GM19239 (cell line): Measurements from ENCODE around the gene SKIL.
A peak's percentile ranks its signal among the peaks of the same experiment; 100 is the strongest.

Experiments used
- DNase-seq: peaks from one replicate; pipeline ENCODE4 v3.0.0; 2011; ENCODE audit warnings: low spot score; ENCODE audit not compliant: insufficient read length
- FAIRE-seq: peaks from 2 replicates; lab custom pipeline; 2011; peaks lifted over from hg19 to GRCh38; lab: Jason Lieb, UNC

The SKIL gene

GRCh38 chr3:170346481-170347392, 10.8 kb upstream of the SKIL start:
- FAIRE-seq = no peak
- DNase-seq = no peak

- peak; percentile 59 for FAIRE-seq
- DNase-seq = no peak
Measured at GRCh38 chr3:170350515-170351413, 6.8 kb upstream of the SKIL start.

GRCh38 chr3:170352936-170353335, 4.6 kb upstream of the SKIL start:
- peak; percentile 91 for FAIRE-seq
- no peak for DNase-seq

- DNase-seq = no peak
- FAIRE-seq = peak; percentile 26
Measured at GRCh38 chr3:170353485-170353884, 4.0 kb upstream of the SKIL start.

- no peak for DNase-seq
- FAIRE-seq = no peak
Measured at GRCh38 chr3:170354760-170355159, 2.8 kb upstream of the SKIL start.

- DNase-seq (no peak), FAIRE-seq (peak; percentile 92)
Measured at GRCh38 chr3:170355738-170356595, 1.5 kb upstream of the SKIL start.

- no peak for FAIRE-seq
- no peak for DNase-seq
Measured at GRCh38 chr3:170356596-170357175, 829 bp upstream of the SKIL start.

- DNase-seq (no peak), FAIRE-seq (peak; percentile 92)
Measured at GRCh38 chr3:170358042-170359010, 811 bp downstream of the SKIL start.

- DNase-seq (no peak), FAIRE-seq (no peak)
Measured at GRCh38 chr3:170359178-170359704, 1.7 kb downstream of the SKIL start.

GRCh38 chr3:170360466-170360865, 3.0 kb downstream of the SKIL start:
- no peak for FAIRE-seq
- DNase-seq = no peak

- FAIRE-seq = no peak
Measured at GRCh38 chr3:170360916-170361315, 3.4 kb downstream of the SKIL start.

GRCh38 chr3:170361711-170362110, 4.2 kb downstream of the SKIL start:
- DNase-seq (no peak), FAIRE-seq (no peak)

More at GRCh38 chr3:170360916-170361315, 3.4 kb downstream of the SKIL start:
- no peak for DNase-seq

- no peak for DNase-seq
- no peak for FAIRE-seq
Measured at GRCh38 chr3:170363471-170363994, 6.0 kb downstream of the SKIL start.

GRCh38 chr3:170364965-170365364, 7.5 kb downstream of the SKIL start:
- FAIRE-seq (no peak), DNase-seq (no peak)

GRCh38 chr3:170367797-170368196, 10.3 kb downstream of the SKIL start:
- FAIRE-seq (peak; percentile 28), DNase-seq (no peak)

- FAIRE-seq (no peak), DNase-seq (no peak)
Measured at GRCh38 chr3:170368921-170369320, 11.4 kb downstream of the SKIL start.

- DNase-seq (no peak), FAIRE-seq (peak; percentile 85)
Measured at GRCh38 chr3:170372190-170372879, 14.8 kb downstream of the SKIL start.
